GM18907 (cell line): Measurements from ENCODE around the gene CRTC3.

Experiments
- ATAC-seq: cut with Tn5 transposase; IDR thresholded peaks from one replicate; pipeline ENCODE4 v1.9.1; 2021; ENCODE audit warnings: mild to moderate bottlenecking, moderate library complexity; ENCODE audit not compliant: unreplicated experiment

The CRTC3 gene

GRCh38 chr15:90691369-90691768, 161.6 kb downstream of the CRTC3 start:
- ATAC-seq: no peak

- ATAC-seq: no peak
These were observed 162.5 kb downstream of the CRTC3 start for GRCh38 chr15:90691982-90692773.
